Activated CD4-positive, alpha-beta T cell treated with anti-CD3 and anti-CD28 coated beads, Interleukin-2, amount 50 U/mL, for 16 hours (primary cell): ENCODE results near the gene SFSWAP.

Experiments
- DNase-seq: peaks from one replicate; pipeline ENCODE4 v3.0.0-alpha.2; 2020

Gene SFSWAP

DNA sequence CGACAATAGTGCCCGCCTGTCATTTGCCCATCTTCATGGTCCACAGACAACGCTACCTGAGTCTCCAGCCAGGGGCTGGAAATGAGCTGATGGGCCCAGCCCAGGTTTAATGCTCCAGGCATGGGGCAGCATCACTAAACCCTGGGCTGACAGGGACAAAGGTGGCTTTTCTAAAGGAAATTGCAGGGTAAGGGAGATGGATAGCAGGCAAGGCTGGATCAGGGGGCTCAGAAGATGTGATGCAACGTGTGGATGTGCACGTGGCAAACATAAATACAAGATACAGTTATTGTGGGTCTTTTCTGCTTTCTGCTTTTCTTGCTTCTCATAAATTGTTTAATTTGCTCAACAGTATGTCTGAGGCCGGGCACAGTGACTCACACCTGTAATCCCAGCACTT lies 113.6 kb downstream of the SFSWAP start:
- no peak for DNase-seq

DNA sequence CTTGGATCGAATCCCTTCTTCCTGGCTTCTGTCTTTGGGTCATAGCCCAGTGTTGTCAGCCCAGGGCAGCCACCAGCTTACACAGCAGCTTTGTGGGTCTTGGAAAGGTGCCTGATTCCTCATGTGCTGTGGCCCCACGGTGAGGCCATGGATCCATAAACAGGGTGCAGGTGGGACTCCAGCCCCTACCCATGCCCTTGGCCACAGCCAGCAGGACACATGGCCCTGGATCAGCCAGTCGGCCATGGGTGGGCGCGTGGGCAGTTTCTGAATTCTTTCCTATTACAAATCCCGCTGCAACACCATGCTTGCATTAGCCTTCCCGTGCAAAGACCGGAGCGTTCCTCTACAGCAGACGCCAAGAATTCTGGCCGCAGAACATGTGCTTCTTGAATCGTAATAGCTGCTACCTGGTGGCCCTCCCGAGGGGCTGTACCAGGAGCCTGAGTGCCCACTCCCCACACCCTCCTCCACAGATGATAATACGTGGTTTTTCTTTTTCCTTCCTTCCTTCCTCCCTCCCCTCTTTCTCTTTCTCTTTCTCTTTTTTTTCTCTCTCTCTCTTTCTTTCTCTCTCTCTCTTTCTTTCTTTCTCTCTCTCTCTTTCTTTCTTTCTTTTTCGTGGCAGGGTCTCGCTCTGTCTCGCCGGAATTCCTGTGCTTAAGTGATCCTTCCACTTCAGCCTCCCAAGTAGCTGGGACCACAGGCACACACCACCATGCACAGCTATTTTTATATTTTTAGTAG lies 114.4 kb downstream of the SFSWAP start:
- no peak for DNase-seq

DNA sequence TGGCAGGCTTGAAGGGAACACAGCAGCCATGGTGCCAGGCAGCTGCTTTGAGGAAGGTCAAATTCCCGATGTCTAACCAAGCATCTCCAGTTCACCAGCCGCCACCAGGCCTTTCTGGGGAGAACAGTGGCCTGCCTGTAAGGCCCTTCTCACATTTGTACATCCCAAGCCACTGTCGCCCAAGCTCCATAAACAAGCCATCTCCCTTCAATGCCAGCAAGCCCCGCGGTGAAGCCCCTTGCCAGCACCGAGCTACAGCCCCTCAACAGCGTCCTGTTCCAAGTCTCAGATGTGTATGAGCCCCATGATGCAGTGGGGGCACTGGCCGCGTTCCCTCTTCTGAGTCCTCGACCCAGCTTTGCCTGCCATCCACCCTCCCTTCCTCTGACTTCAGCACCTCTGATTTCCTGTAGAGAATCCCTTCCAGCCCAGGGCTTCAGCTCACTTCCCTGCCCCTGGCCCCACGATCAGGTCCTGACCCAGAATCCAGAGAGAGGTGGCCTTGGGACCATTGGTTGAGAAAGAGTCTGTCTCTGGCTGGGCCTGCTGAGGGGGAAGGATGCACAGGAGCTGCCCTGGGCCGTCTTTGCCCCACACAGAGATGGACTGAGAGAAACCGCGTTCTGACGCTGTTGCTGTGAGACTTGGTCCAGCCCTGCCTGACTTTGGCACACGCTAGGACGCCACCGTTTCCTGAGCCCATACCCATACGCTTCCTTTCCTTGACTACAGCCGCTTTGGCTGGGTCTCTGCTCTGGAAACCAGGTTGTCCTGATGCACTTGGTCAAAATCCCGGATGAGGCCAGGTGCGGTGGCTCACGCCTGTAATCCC lies 115.4 kb downstream of the SFSWAP start:
- DNase-seq, result no peak

DNA sequence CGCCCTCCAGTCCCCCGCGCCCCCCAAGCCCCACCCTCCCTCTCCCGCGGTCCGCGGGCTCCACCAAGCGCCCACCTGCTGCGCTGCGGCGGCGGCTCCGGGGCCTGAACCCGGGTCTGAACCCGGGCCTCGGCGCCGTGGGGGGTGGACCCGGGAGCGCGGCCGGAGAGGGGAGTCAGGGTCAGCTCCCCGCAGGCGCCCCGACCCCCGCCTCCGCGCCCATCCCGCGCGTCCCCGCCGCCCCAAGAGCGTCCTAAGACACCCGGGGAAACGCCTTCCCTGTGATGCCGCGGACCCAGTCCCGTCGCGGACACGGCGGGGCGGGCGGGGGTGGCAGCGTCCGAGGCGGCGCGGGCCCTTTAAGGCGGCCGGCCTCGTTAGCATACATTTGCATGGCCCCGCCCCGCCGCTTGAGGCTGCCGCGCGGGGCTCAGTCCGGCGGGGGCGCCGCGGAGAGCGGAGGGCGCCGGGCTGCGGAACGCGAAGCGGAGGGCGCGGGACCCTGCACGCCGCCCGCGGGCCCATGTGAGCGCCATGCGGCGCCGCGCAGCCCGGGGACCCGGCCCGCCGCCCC lies 117.2 kb downstream of the SFSWAP start, which contains the start of gene MMP17:
Gene MMP17 (plus strand): TSS at position 433 of the 574 bp plus-strand sequence. CDS start 102 bp downstream, at position 535.
- no peak for DNase-seq

DNA sequence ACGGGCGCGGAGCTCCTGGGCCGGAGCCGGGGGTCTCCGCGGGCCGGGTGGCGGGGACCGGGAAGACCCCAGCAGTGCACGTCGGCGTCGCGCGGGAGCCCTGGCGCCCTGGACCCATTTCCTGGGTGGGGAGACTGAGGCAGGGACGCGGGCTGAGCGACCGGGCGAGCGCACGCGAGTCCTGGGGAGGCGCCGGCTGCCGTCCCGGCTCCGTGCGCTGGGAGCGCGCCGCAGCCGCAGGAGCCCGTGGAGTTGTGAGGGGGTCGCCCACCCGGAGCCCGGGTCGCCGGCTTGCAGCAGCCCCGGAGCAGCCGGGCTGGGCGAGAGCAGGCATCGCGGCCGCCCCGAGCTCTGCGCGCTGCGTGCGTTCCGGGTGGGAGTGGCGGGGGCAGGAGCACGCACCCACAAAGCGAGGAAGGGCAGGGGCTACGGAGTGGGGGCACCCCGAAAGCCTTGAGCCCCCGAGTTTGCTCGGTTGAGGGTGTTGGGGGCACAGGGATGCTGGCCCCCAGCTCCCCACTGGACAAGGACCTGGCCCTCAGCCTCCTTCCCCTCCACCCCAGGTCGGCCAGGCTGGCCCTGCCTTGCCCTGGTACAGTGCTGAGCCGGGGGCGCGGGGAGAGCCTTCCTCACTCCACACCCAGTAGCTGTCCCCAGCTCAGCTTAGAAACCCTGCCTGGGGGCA lies 117.9 kb downstream of the SFSWAP start:
- DNase-seq, result no peak

DNA sequence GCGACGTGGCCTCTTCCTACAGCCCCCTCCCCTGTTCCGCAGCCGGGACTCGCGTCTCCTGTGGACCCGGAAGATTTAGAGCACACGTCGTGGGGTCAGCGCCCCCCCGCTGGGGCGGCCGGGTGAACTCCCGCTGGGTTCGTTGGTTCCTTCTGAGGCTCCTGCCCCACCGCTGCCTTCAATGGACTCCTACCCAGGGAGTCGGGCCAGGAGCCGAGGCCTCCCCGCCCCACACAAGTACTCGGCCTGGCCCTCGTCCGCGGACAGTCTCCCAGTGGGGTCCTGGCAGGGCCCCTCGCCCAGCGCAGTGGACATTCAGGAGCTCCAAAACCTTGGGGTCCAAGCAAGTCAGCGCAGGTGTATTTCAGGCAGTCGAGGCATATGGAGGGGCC lies 118.5 kb downstream of the SFSWAP start:
- no peak for DNase-seq

DNA sequence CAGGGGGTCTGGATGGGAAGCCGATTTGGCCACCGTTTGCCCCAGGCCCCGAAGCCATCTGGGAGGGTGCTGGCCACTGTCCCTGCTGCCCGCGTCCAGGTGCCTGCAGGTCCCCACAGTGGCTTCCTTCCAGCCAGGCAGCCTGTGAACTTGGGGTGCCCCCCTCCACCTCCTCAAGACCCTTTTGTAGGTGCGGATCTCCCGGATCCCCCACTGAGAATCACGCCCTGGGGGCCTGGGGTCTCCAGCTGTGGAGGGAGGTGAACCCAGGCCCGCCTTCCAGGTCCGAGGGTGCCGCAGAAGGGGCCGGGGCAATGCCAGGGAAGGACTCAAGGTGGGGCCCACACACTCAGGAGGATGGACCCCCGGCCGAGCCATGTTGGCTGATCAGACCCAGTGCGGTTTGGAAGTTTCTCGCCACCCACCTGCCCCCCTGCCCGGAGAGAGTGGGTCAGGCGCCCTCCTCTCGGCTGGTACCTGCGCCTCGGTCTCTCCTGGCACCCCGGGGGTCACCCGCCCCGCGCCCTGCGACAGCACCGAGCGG lies 119.0 kb downstream of the SFSWAP start:
- DNase-seq, result no peak

DNA sequence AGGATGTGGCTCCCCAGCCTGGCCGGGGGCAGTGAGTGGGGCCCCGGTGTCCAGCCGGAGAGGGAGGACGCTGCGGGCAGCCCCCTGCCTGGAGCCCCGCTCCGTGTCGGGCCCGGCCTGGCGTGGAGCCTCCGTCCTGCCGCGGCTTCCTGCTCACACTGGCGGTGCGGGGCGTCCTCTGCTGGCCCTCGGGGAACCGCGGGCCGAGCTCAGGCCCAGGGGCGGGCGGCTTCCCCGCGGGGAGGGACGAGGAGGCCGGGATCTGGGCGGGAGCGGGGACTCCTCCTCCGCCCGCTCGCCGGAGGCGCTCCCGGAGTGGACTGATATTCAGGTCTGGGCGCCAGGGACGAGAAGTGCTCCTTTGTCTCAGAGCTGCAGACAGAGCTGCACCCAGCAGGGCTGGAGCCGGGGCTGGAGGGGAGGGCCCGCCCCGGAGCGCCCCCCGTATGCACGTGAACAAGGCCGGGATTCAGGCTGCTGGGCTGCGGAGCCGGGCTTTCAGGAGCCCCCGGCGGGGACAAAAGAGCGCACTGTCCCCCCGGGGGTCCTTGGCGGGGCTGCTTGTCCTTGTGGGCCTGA lies 119.5 kb downstream of the SFSWAP start:
- DNase-seq, result peak; percentile 34

DNA sequence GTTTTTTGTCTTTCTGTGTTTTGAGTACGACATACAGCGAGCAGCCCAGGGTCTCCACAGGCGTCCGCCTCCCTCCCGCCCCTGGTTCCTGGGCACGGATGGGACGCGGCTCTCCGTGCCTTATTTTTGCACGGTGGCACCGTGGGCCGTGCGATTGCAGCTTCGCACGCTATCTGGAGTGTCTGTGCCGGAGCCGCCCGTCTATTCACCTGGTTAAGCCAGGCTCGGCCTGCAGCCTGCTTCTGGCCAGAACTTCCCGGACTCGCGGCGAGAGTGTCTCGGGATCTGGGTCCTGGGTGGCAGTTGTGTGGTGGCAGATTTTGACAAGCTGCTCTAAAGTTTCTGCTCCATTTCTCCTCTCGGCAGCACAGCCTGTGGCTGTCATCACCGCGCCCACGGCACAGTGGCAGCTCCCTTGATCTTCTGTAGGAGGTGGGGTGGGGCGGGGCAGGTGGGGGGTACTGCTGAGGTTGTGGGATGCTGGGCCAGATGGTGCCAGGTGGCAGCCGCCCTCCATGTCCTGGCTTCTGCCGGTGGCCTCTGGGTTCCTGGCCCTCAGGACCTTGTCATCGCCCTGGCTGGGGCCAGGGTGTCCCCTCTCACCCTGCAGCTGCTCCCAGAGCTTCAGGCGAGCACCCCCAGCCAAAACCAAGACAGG lies 120.2 kb downstream of the SFSWAP start:
- no peak for DNase-seq

DNA sequence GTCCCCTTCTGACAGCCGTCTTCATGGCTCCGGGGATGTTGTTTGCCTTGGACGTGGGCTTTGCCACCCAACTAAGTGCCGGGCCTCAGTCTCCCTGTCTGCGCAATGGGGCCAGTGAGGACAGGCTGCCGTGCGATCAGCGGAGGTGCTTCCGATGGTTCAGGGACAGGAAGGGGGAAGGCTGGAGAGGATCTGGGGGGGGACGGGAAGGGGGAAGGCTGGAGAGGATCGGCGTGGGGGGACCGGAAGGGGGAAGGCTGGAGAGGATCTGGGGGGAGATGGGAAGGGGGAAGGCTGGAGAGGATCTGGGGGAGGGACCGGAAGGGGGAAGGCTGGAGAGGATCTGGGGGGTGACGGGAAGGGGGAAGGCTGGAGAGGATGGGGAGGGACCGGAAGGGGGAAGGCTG lies 120.7 kb downstream of the SFSWAP start:
- no peak for DNase-seq

DNA sequence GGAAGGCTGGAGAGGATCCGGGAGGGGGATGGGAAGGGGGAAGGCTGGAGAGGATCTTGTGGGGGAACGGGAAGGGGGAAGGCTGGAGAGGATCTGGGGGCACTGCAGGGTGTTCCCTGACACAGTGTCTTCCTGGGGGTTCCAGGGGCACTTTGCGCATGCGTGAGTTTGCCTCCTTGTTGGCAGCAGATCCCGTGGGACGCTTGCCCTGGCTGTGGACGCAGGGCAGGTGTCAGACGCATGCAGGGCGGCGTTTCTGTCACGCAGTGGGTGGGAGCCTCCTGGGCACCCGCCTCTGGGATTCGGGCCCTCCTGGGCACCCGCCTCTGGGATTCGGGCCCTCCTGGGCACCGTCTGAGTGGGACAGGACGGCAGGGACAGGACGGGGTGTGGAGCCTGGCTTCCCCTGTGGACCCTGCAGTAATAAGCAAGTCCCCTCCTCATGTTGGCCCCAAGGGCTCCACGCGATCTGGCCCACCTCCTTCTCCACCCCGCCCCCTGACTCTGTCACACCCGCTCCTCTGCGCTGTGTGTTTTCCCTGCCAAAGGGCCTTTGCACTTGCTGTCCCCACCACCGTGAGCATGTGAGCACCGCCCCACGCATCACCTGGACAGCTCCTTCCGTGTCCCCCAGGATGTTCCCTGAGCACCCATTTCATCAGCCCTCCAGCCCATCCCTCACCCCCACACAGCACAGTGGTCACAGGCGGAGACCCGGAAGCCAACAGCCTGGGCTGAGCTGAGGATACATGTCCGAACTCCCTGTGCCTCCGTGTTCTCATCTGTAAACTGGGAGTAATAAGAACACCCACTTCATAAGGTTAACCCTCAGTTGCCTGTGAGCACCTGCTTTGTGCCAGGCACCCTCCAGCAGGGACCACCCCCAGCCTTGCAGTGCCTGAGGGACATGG lies 121.7 kb downstream of the SFSWAP start:
- no peak for DNase-seq

DNA sequence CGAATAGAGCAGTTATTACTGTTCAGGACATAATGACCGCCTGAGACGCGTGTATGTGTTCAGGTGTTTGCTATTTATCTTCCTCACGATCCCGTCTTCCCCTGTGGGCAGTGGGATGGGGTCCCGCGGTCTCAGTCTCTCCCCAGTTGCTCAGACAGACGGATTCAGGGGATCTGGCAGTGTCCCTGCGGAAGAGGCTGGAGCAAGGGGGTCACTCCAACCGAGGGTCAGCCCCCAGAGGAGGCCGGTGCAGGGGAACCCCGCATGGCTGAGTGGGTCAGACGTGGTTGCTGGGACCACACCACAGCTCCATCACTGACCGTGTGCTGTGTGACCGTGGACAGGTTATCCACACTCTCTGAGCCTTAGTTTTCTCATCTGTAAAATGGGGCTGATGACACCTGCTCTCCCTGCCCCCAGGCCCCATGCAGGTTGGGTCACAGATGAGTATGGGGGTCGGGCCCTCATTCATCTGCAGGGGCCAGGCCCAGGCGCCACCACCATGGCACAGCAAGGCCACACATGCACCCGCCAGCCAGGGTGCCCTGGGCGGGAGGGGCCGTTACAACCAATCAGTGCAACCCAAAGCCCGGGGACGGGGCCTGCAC lies 122.5 kb downstream of the SFSWAP start:
- no peak for DNase-seq

DNA sequence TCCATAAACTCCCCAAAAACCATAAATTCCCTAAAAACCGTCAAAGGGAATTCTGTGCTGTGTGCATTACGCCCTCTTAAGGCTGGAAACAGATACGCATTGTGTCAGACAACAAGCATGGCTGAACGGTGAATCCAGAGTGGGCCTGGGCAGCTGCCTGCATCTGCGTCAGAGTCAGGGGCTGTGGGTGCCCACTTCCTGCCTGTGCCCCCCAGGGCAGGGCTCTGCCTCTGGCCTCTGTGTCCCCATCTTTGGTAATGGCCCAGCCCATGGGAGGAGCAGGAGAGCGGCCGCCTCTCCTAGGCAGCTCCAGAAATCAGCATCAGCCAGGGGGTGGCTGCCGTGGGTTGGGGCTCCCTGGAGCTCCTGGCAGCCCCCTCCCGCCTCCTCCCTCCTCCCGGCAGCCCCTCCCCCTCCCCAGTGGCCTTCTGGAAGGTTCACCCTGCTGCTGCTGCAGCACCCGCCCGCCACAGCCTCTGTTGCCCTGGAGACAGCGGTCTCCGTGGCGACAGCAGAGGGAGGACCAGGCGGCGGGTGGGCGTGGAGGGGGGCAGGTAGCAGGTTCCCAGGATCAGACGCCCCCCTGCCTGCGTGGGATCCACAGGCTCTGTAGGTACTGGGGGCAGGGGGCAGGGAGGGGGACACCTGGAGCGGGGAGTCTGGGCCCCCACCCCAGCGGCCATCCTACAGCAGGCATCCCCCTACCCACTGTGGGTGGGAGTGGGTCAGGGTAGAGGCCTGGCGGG lies 123.2 kb downstream of the SFSWAP start:
- no peak for DNase-seq

DNA sequence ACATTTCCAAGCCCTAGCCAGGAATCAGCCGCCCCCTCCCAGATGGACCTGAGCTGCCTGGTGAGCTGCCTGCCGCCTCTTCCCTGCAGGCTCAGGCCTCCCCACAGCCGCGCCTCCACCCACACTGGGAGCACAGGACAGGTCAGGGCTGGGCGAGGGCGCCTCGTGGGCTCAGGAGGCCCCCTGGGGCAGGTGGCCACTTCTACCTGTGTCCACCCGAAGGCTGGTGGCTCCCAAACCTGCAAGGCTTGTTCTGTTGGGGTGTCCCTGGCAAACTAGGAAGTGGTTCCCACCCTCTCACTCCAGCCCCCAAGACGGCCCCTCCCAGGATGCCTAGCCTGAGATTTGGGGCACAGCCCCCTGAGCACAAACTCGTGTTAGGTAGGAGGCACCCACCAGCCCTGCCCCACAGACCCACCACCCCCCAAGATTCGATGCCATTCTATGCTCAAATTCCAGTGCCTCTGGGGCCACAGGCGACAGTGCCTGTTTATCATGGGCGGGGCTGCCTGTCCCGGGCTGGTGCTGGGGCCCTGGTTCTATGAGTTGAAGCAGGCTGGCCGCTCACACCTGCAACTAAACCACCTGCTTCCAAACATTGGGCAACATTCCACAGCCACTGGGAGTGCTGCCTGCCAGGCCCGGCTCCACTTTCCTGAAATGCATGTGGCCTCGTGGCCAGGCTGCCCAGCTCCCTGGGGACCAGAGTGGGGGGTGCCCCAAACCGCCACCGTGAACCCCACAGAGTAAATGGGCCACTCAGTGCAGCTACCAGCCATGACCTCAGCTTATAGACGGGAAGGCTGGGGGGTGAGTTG lies 124.1 kb downstream of the SFSWAP start:
- DNase-seq, result no peak

DNA sequence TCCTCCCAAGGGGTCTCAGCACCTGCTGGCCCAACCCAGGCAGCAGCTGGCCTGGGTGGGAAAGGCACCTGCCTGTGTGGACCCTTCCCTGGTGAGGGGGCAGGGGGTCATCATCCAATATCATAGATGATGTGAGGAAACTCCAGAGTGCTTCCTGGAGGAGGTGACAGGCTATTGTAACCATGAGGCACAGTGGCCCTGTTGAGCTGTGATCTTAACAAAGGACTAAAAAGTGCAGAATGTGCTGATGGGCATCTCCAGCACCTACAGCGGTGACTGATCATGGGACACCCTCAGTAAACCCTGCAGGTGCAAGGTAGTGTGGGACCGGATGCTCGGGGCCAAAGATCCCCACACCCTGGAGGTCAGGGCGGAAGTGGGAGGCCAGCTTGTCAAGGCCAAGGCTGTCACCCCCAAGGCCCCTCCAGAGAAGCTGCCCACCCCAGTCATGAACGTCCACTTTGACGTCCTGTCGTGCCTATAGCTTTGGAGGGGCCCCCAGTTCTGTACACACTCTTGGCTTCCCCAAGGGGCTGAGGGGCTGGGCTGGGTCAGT lies 124.8 kb downstream of the SFSWAP start:
- DNase-seq, result no peak

DNA sequence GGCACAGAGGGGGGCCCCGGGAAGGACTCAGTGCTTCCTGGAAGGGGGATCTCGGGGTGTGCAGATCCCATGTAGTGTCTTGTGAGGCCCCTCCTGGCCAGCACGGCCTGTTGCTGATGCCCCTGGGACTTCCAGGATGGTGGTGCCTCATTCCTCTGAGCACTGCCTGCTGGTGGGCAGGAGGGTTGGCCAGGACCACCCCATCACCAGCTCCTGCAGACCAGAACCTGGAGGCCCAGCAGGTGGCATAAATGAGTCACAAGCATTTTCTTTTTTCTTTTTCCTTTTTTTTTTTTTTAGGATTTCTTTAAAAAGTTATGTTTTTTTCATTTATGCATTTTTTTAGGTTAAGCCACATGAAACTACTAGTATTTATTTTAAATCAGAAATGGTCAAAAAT lies 125.3 kb downstream of the SFSWAP start:
- DNase-seq, result no peak

DNA sequence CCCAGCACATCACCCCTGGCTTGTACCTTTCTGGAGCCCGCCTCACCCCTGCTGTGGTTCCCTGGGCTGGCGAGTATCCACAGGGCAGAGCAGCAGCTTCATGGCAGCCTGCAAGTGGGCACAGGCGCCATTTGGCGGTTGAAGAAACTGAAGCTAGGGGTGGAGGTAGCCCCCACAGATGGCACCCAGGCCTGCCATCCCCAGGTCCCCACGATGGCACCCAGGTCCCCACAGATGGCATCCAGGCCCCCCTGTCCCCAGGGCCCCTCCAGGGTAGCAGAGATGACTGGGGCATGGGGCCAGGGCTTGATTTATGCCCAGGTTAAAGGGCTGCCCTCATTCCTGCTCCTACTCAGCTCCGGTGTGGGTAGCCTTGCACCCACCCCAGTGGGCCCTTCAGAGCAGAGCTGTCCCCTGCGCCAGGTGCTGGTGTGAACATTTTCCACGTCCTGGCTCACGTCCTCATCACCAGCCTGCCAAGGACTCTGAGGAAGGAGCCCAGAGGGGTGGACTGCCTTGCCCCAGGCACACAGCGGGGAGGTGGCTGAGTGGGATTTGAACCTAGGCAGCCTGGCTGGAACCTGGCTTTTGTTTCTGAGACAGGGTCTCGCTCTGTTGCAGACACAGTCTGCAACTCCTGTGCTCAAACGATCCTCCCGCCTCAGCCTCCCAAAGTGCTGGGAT lies 126.0 kb downstream of the SFSWAP start:
- no peak for DNase-seq
